SH-SY5Y (cell line): ENCODE data around the gene CBFA2T3.

ENCODE experiments used
- GATA2 ChIP-seq: IDR thresholded peaks from 2 replicates; pipeline ENCODE4 v1.6.1; 2011; ENCODE audit warnings: mild to moderate bottlenecking, low read depth, low read length
- GATA3 ChIP-seq: IDR thresholded peaks from 2 replicates; pipeline ENCODE4 v1.6.1; 2011; ENCODE audit warnings: low read depth, mild to moderate bottlenecking, low read length, moderate library complexity

DNA sequence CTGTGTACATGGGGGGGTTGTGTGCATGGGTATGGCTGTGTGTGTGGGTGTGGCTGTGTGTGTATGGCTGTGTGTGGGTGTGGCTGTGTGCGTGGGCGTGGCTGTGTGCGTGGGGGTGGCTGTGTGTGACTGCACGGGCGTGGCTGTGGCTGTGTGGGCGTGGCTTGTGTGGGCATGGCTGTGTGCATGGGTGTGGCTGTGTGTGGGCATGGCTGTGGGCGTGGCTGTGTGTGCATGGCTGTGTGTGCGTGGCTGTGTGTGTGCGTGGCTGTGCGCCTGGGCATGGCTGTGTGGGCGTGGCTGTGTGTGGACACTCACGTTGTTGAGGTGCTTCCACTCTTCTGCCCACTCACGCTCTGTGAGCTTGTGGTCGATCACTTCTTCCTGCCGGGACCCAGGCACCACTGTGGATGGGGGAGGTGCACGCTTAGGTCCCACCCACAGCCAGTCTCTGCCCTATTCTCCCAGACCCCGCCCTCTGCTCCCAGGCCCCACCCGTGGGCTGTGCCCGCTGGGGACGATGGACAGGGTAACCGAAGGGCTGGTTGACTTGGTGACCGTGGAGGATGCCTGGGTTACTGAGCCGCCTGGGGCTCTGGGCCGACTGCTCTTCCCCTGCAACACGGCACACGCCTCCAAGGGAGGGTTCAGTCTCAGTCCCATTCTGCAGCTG, 94.5 kb downstream of the CBFA2T3 start:
- no peak for TF ChIP-seq GATA2
- no peak for TF ChIP-seq GATA3
